CD4-positive, alpha-beta T cell treated with Interleukin-2 at 100 ng/mL for 4 hours (primary cell): ENCODE results near the gene NXPH3.

Experiments used
- DNase-seq: peaks from one replicate; pipeline ENCODE4 v3.0.0-alpha.2; 2020; ENCODE audit warnings: low spot score

The NXPH3 gene

GRCh38 chr17:49576088-49576916 is 631 bp downstream of the NXPH3 start:
- DNase-seq: no peak

GRCh38 chr17:49576917-49577649 is 1.4 kb downstream of the NXPH3 start:
- no peak for DNase-seq

- no peak for DNase-seq
Measured at GRCh38 chr17:49577650-49577934, 1.9 kb downstream of the NXPH3 start.

GRCh38 chr17:49577963-49578362 is 2.3 kb downstream of the NXPH3 start:
- DNase-seq: no peak

- no peak for DNase-seq
Measured at GRCh38 chr17:49578414-49578813, 2.7 kb downstream of the NXPH3 start.

GRCh38 chr17:49578952-49579500 is 3.4 kb downstream of the NXPH3 start:
- no peak for DNase-seq

- DNase-seq: no peak
Measured at GRCh38 chr17:49579522-49579921, 3.9 kb downstream of the NXPH3 start.

GRCh38 chr17:49580055-49580721 is 4.5 kb downstream of the NXPH3 start:
- no peak for DNase-seq

GRCh38 chr17:49580981-49581647 is 5.4 kb downstream of the NXPH3 start:
- no peak for DNase-seq

GRCh38 chr17:49581648-49581998 is 6.0 kb downstream of the NXPH3 start:
- no peak for DNase-seq

GRCh38 chr17:49582055-49582722 is 6.5 kb downstream of the NXPH3 start:
- no peak for DNase-seq

GRCh38 chr17:49582789-49583188 is 7.1 kb downstream of the NXPH3 start:
- no peak for DNase-seq

GRCh38 chr17:49583226-49583625 is 7.6 kb downstream of the NXPH3 start:
- DNase-seq: no peak

GRCh38 chr17:49583889-49584288 is 8.2 kb downstream of the NXPH3 start:
- no peak for DNase-seq

GRCh38 chr17:49585422-49586027 is 9.9 kb downstream of the NXPH3 start:
- DNase-seq: no peak

GRCh38 chr17:49587366-49588073 is 11.8 kb downstream of the NXPH3 start:
- DNase-seq: no peak

GRCh38 chr17:49588312-49588711 is 12.6 kb downstream of the NXPH3 start:
- DNase-seq: no peak

- DNase-seq: no peak
Measured at GRCh38 chr17:49588726-49589576, 13.3 kb downstream of the NXPH3 start.

- no peak for DNase-seq
Measured at GRCh38 chr17:49589577-49589927, 13.9 kb downstream of the NXPH3 start.

GRCh38 chr17:49590874-49591273 is 15.2 kb downstream of the NXPH3 start:
- no peak for DNase-seq
